H9 (cell line): ENCODE measurements around the gene MICAL3. TPM values are rescaled to one million over a fixed set of nuclear protein-coding genes. Genes with fewer than 3 reads are reported as not detected.

Experiments used
- DNase-seq: peaks from one replicate; pipeline ENCODE4 v3.0.0-alpha.2; 2017
- H2AFZ ChIP-seq: one replicate; pipeline ENCODE4 v1.6.1; 2013; ENCODE audit warnings: mild to moderate bottlenecking, low read length, control low read depth, moderate library complexity
- H2AK5ac ChIP-seq: 2 replicates; pipeline ENCODE4 v1.6.1; 2013; ENCODE audit warnings: low read length, control low read depth, mixed read lengths; ENCODE audit not compliant: insufficient read length
- H2BK120ac ChIP-seq: one replicate; pipeline ENCODE4 v1.6.1; 2013; ENCODE audit warnings: low read depth, mild to moderate bottlenecking, low read length, control low read depth, inconsistent platforms; ENCODE audit not compliant: poor library complexity, severe bottlenecking
- H2BK12ac ChIP-seq: 2 replicates; pipeline ENCODE4 v1.6.1; 2013; ENCODE audit warnings: low read length, control low read depth, mixed read lengths, low read depth; ENCODE audit not compliant: insufficient read length
- H2BK15ac ChIP-seq: 2 replicates; pipeline ENCODE4 v1.6.1; 2013; ENCODE audit warnings: low read depth, low read length, control low read depth
- H2BK20ac ChIP-seq: one replicate; pipeline ENCODE4 v1.6.1; 2013; ENCODE audit warnings: low read depth, mild to moderate bottlenecking, low read length, control low read depth, inconsistent platforms; ENCODE audit not compliant: poor library complexity, severe bottlenecking
- H2BK5ac ChIP-seq: 2 replicates; pipeline ENCODE4 v1.6.1; 2013; ENCODE audit warnings: low read length, control low read depth, mixed read lengths; ENCODE audit not compliant: insufficient read length
- H3K14ac ChIP-seq: 2 replicates; pipeline ENCODE4 v1.6.1; 2013; ENCODE audit warnings: low read length, control low read depth; ENCODE audit not compliant: insufficient read depth
- H3K18ac ChIP-seq: 2 replicates; pipeline ENCODE4 v1.6.1; 2013; ENCODE audit warnings: low read depth, mild to moderate bottlenecking, mixed read lengths, low read length, control low read depth; ENCODE audit not compliant: insufficient read length
- H3K23ac ChIP-seq: 2 replicates; pipeline ENCODE4 v1.6.1; 2013; ENCODE audit warnings: low read length, control low read depth, mixed read lengths, low read depth; ENCODE audit not compliant: insufficient read length
- H3K23me2 ChIP-seq: 2 replicates; pipeline ENCODE4 v1.6.1; 2013; ENCODE audit warnings: low read depth, mild to moderate bottlenecking, mixed read lengths, low read length, control low read depth; ENCODE audit not compliant: insufficient read length, poor library complexity, severe bottlenecking
- H3K27ac ChIP-seq: 2 replicates; pipeline ENCODE4 v1.5.1; 2013; ENCODE audit warnings: low read length, control low read depth, mixed read lengths, low read depth; ENCODE audit not compliant: insufficient read length
- H3K27me3 ChIP-seq: 2 replicates; pipeline ENCODE4 v1.6.1; 2013; ENCODE audit warnings: low read length, control low read depth, inconsistent platforms; ENCODE audit not compliant: insufficient read depth
- H3K4ac ChIP-seq: 2 replicates; pipeline ENCODE4 v1.6.1; 2013; ENCODE audit warnings: low read depth, mild to moderate bottlenecking, control low read depth, inconsistent platforms, low read length, moderate library complexity
- H3K4me1 ChIP-seq: 2 replicates; pipeline ENCODE4 v1.6.1; 2013; ENCODE audit warnings: low read length, control low read depth, inconsistent platforms; ENCODE audit not compliant: insufficient read depth
- H3K4me2 ChIP-seq: 2 replicates; pipeline ENCODE4 v1.6.1; 2013; ENCODE audit warnings: low read length, control low read depth, mixed read lengths; ENCODE audit not compliant: insufficient read length, insufficient read depth
- H3K56ac ChIP-seq: 2 replicates; pipeline ENCODE4 v1.6.1; 2013; ENCODE audit warnings: low read depth, mild to moderate bottlenecking, mixed read lengths, low read length, control low read depth; ENCODE audit not compliant: insufficient read length
- H3K79me1 ChIP-seq: 2 replicates; pipeline ENCODE4 v1.6.1; 2013; ENCODE audit warnings: low read depth, mild to moderate bottlenecking, moderate library complexity, low read length, control low read depth, inconsistent platforms; ENCODE audit not compliant: insufficient read depth, poor library complexity, severe bottlenecking
- H3K79me2 ChIP-seq: 2 replicates; pipeline ENCODE4 v1.6.1; 2013; ENCODE audit warnings: low read length, control low read depth, inconsistent platforms; ENCODE audit not compliant: insufficient read depth
- H3K9ac ChIP-seq: 2 replicates; pipeline ENCODE4 v1.6.1; 2013; ENCODE audit warnings: low read length, control low read depth, mixed read lengths; ENCODE audit not compliant: insufficient read length; ENCODE audit errors: extremely low read depth
- H3K9me3 ChIP-seq: one replicate; pipeline ENCODE4 v1.6.1; 2013; ENCODE audit warnings: low read depth, low read length, inconsistent platforms; ENCODE audit not compliant: control insufficient read depth
- H3T11ph ChIP-seq: one replicate; pipeline ENCODE4 v1.6.1; 2013; ENCODE audit warnings: mild to moderate bottlenecking, low read length, control low read depth, inconsistent platforms
- H4K20me1 ChIP-seq: one replicate; pipeline ENCODE4 v1.6.1; 2013; ENCODE audit not compliant: control insufficient read depth, insufficient read length, insufficient read depth
- H4K5ac ChIP-seq: 2 replicates; pipeline ENCODE4 v1.6.1; 2013; ENCODE audit warnings: low read depth, mild to moderate bottlenecking, mixed read lengths, low read length, control low read depth; ENCODE audit not compliant: insufficient read length
- H4K8ac ChIP-seq: replicated peaks from 2 replicates; pipeline ENCODE4 v1.6.1; 2013; ENCODE audit warnings: low read length, control low read depth, mixed read lengths, low read depth; ENCODE audit not compliant: insufficient read length
- H4K91ac ChIP-seq: 2 replicates; pipeline ENCODE4 v1.6.1; 2013; ENCODE audit warnings: low read depth, mild to moderate bottlenecking, moderate library complexity, mixed read lengths, low read length, control low read depth; ENCODE audit not compliant: insufficient read length
- H3K27ac Mint-ChIP-seq, 3 experiments: 2 replicates in 2 of 3; 3 replicates in 1 of 3; pipeline ENCODE4 v1.8.0; 2020 to 2021; ENCODE audit warnings: mixed read lengths in 3 of 3, mild to moderate bottlenecking in 1 of 3, moderate library complexity in 1 of 3
- H3K27me3 Mint-ChIP-seq: 2 replicates; pipeline ENCODE4 v1.8.0; 2021; ENCODE audit warnings: low read depth, mild to moderate bottlenecking, moderate library complexity, mixed read lengths
- H3K36me3 Mint-ChIP-seq, 3 experiments: 2 replicates in 2 of 3; 3 replicates in 1 of 3; pipeline ENCODE4 v1.8.0; 2020 to 2021; ENCODE audit warnings: low read depth in 3 of 3, mixed read lengths in 3 of 3; ENCODE audit not compliant: insufficient read depth in 1 of 3
- H3K4me1 Mint-ChIP-seq, 2 experiments: 2 replicates each; pipeline ENCODE4 v1.8.0; 2020; ENCODE audit warnings: mixed read lengths in 2 of 2
- H3K4me3 Mint-ChIP-seq, 2 experiments: 2 replicates in 1 of 2; 3 replicates in 1 of 2; pipeline ENCODE4 v1.8.0; 2020 to 2021; ENCODE audit warnings: mild to moderate bottlenecking in 2 of 2, mixed read lengths in 2 of 2, moderate library complexity in 1 of 2
- H3K9me3 Mint-ChIP-seq, 2 experiments: 2 replicates in 1 of 2; 3 replicates in 1 of 2; pipeline ENCODE4 v1.8.0; 2020; ENCODE audit warnings: mild to moderate bottlenecking in 2 of 2, mixed read lengths in 2 of 2, moderate library complexity in 1 of 2
- WGBS: extraction: QIAGEN DNeasy Blood & Tissue Kit; methylation state at CpG from one replicate; pipeline ENCODE4 v1.1.7; 2013; ENCODE audit warnings: missing lambda C conversion rate, low lambda C conversion rate, mixed read lengths; ENCODE audit not compliant: insufficient read length; ENCODE audit errors: extremely low coverage; 5-methylcytosine and 5-hydroxymethylcytosine counted together
- total RNA-seq: library from RNA; stranded (reverse); gene quantifications from 2 replicates; pipeline ENCODE4 v1.2.1, GENCODE V29; 2021
- TF ChIP-seq, protein P1 (sequence below): fragments of 200-600 bp; sonication (generic); conservative IDR thresholded peaks from 3 replicates; pipeline ENCODE4 v1.8.0; 2021; ENCODE audit warnings: antibody characterized with exemption, mild to moderate bottlenecking

The MICAL3 gene
- total RNA-seq, 1 experiment from 2014 or later = 50.2 TPM

- Histone ChIP-seq H2BK120ac (no peak overlapping the region), H2AK5ac (no peak overlapping the region), H3K79me2 (no peaks in the 10 kb centered on the region), H4K5ac (no peak overlapping the region), H4K20me1 (no peaks in the 10 kb centered on the region), H2AFZ (no peak overlapping the region), H3K4me2 (no peak overlapping the region), H3K27ac (no peak overlapping the region), H3T11ph (no peak overlapping the region), H3K4ac (no peak overlapping the region), H2BK12ac (no peak overlapping the region), H3K56ac (no peak overlapping the region), H2BK20ac (no peak overlapping the region), H3K14ac (no peak overlapping the region), H3K23me2 (no peaks in the 10 kb centered on the region), H3K79me1 (no peaks in the 10 kb centered on the region), H2BK15ac (no peak overlapping the region), H3K27me3 (peaks cover 9% of the 10 kb centered on the region; the same call in 1 of the 2 replicates), H3K9ac (no peak overlapping the region), H2BK5ac (no peak overlapping the region), H3K23ac (no peak overlapping the region), H3K18ac (no peak overlapping the region), H4K91ac (no peak overlapping the region), H3K4me1 (no peaks in the 10 kb centered on the region), H4K8ac (no peak overlapping the region), H3K9me3 (no peaks in the 10 kb centered on the region)
- H3K36me3 Mint-ChIP-seq = peaks cover 20 to 73% (median 38%) of the 10 kb centered on the region in 3 experiments; a peak in 6 of 7 replicates
- no peaks in the 10 kb centered on the region for H3K9me3 Mint-ChIP-seq
- no peak overlapping the region for H3K4me3 Mint-ChIP-seq
- peaks cover 44% of the 10 kb centered on the region for H3K27me3 Mint-ChIP-seq
- no CpG with 5 or more reads among the region's 6 CpGs for WGBS
- H3K27ac Mint-ChIP-seq = no peak overlapping the region
- TF ChIP-seq, protein P1, sequence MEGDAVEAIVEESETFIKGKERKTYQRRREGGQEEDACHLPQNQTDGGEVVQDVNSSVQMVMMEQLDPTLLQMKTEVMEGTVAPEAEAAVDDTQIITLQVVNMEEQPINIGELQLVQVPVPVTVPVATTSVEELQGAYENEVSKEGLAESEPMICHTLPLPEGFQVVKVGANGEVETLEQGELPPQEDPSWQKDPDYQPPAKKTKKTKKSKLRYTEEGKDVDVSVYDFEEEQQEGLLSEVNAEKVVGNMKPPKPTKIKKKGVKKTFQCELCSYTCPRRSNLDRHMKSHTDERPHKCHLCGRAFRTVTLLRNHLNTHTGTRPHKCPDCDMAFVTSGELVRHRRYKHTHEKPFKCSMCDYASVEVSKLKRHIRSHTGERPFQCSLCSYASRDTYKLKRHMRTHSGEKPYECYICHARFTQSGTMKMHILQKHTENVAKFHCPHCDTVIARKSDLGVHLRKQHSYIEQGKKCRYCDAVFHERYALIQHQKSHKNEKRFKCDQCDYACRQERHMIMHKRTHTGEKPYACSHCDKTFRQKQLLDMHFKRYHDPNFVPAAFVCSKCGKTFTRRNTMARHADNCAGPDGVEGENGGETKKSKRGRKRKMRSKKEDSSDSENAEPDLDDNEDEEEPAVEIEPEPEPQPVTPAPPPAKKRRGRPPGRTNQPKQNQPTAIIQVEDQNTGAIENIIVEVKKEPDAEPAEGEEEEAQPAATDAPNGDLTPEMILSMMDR = no peak
- no peaks in the 10 kb centered on the region; a peak in 1 of 4 replicates for H3K4me1 Mint-ChIP-seq
- DNase-seq = no peak
These were observed 140.3 kb downstream of the MICAL3 start for GRCh38 chr22:17884084-17884483.
